DMS53 treated with DMSO at 0.1 percent for 48 hours (cell line): ENCODE measurements around the gene ANKFY1.

Source experiments
- DNase-seq: peaks from one replicate; lab custom pipeline; 2025; ENCODE audit not compliant: unreplicated experiment; lab: John Stamatoyannopoulos, UW

ANKFY1 gene

GRCh38 chr17:4125552-4125951 is 138.2 kb downstream of the ANKFY1 start:
- DNase-seq: no peak

- DNase-seq: no peak
Observed at GRCh38 chr17:4124999-4125398, 138.8 kb downstream of the ANKFY1 start.

GRCh38 chr17:4120332-4120731 is 143.4 kb downstream of the ANKFY1 start:
- DNase-seq: no peak

- no peak for DNase-seq
Observed at GRCh38 chr17:4119299-4119698, 144.5 kb downstream of the ANKFY1 start.

- no peak for DNase-seq
Observed at GRCh38 chr17:4118015-4118743, 145.6 kb downstream of the ANKFY1 start.

GRCh38 chr17:4116516-4116915 is 147.3 kb downstream of the ANKFY1 start:
- DNase-seq: no peak
